ENCODE measurements around the gene TMPRSS12.
"Not testable (repeated sequence)": the region's sequence is repeated elsewhere in the genome, so short reads cannot be mapped to it uniquely, and the experiment has no call there.

TMPRSS12 gene

GRCh38 chr12:50842637-50843493 is at the start of gene TMPRSS12:
Gene TMPRSS12, plus strand, starts transcription at chr12:50842926. Its CDS starts 39 bp downstream, at chr12:50842965.
- no peak for DNase-seq

- DNase-seq, result no peak
These were observed 42.8 kb upstream of the TMPRSS12 start for GRCh38 chr12:50799908-50800307.

- no peak for DNase-seq
These were observed 39.4 kb upstream of the TMPRSS12 start for GRCh38 chr12:50803230-50803875.

- no peak for DNase-seq
These were observed 36.5 kb upstream of the TMPRSS12 start for GRCh38 chr12:50806176-50806575.

- not testable (repeated sequence) for DNase-seq
These were observed 33.6 kb upstream of the TMPRSS12 start for GRCh38 chr12:50809131-50809530.

GRCh38 chr12:50814921-50815320 is 27.8 kb upstream of the TMPRSS12 start:
- not testable (repeated sequence) for DNase-seq

GRCh38 chr12:50820177-50820576 is 22.5 kb upstream of the TMPRSS12 start:
- DNase-seq, result no peak

- no peak for DNase-seq
These were observed 20.6 kb upstream of the TMPRSS12 start for GRCh38 chr12:50822082-50822481.

- not testable (repeated sequence) for DNase-seq
These were observed 19.0 kb upstream of the TMPRSS12 start for GRCh38 chr12:50823724-50824123.

GRCh38 chr12:50824914-50825313 is 17.8 kb upstream of the TMPRSS12 start:
- no peak for DNase-seq

GRCh38 chr12:50825372-50825838 is 17.3 kb upstream of the TMPRSS12 start:
- DNase-seq, result no peak

- no peak for DNase-seq
These were observed 14.6 kb upstream of the TMPRSS12 start for GRCh38 chr12:50828121-50828520.

- no peak for DNase-seq
These were observed 13.8 kb upstream of the TMPRSS12 start for GRCh38 chr12:50828886-50829285.

- DNase-seq, result not testable (repeated sequence)
These were observed 8.9 kb upstream of the TMPRSS12 start for GRCh38 chr12:50833801-50834200.

- no peak for DNase-seq
These were observed 3.7 kb upstream of the TMPRSS12 start for GRCh38 chr12:50839042-50839441.

GRCh38 chr12:50840809-50841487 is 1.8 kb upstream of the TMPRSS12 start:
- DNase-seq, result no peak

GRCh38 chr12:50841716-50842531 is 802 bp upstream of the TMPRSS12 start:
- no peak for DNase-seq

GRCh38 chr12:50845021-50845647 is 2.4 kb downstream of the TMPRSS12 start:
- DNase-seq, result no peak

- DNase-seq, result no peak
These were observed 6.2 kb downstream of the TMPRSS12 start for GRCh38 chr12:50848963-50849362.

GRCh38 chr12:50855218-50855617 is 12.5 kb downstream of the TMPRSS12 start:
- not testable (repeated sequence) for DNase-seq

GRCh38 chr12:50855679-50856078 is 13.0 kb downstream of the TMPRSS12 start:
- not testable (repeated sequence) for DNase-seq

Data from stimulated activated CD4-positive, alpha-beta T cell treated with anti-CD3 and anti-CD28 coated beads, Interleukin-12 subunit alpha, Interleukin-12 subunit beta, amount 100 ng/mL, for 4 hours (primary cell).